ENCODE results near the gene TCAP. TPM values are rescaled to one million over a fixed set of nuclear protein-coding genes. Genes with fewer than 3 reads are reported as not detected.

The TCAP gene
- total and polyA plus RNA-seq, 2 donors (not counting 1 experiment from before 2014, with no cell fraction given) = 0.05 to 0.17 TPM

DNA sequence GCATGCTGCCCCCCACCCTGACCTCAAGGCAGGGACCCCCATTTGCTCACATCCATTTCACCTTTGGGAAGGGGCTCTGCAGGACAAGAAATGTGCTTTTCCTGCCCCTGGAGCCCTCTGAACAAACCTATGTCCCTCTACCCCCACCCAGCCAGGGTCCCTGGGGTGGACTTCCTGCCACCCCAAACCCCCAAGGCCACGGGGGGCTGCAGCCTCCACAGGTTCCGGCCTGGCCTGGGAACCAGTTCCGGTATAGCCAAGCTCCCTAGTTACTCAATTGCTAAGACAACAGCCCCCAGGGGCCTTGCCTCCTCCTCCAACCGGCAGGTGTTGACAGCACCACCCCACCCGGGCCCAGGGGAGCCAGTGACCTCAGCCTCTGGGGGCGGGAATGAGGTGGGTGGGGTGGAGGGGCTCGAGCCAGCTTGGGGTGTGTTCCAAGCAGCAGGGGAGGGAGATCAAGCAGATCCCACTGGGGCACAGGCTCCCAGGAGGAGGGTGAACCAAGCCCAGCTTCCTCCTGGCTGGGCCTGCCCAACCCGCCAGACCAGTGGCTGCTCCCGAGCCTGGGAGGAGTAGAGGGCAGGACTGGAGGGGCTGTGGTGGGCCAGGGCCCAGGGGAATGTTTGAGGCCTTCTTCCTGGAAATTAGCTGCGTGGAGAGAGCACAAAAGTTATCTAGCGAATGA, 9.7 kb downstream of the TCAP start:
- TF ChIP-seq, protein P1, sequence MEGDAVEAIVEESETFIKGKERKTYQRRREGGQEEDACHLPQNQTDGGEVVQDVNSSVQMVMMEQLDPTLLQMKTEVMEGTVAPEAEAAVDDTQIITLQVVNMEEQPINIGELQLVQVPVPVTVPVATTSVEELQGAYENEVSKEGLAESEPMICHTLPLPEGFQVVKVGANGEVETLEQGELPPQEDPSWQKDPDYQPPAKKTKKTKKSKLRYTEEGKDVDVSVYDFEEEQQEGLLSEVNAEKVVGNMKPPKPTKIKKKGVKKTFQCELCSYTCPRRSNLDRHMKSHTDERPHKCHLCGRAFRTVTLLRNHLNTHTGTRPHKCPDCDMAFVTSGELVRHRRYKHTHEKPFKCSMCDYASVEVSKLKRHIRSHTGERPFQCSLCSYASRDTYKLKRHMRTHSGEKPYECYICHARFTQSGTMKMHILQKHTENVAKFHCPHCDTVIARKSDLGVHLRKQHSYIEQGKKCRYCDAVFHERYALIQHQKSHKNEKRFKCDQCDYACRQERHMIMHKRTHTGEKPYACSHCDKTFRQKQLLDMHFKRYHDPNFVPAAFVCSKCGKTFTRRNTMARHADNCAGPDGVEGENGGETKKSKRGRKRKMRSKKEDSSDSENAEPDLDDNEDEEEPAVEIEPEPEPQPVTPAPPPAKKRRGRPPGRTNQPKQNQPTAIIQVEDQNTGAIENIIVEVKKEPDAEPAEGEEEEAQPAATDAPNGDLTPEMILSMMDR (conservative IDR thresholded peaks at IDR 0.05 in 1 of 2, IDR thresholded peaks at IDR 0.05 in 1 of 2; ENCODE audit: low read depth in 1 of 2, low read length in 2 of 2) = no peak
- no peak for TF ChIP-seq EZH2 (IDR thresholded peaks at IDR 0.05; ENCODE audit: low read length, missing control alignments)
- H4K20me1 ChIP-seq (ENCODE audit: control insufficient read depth, extremely low read depth, insufficient read depth, low read length) = no peaks in the 10 kb centered on the region
- H3K4me2 ChIP-seq (ENCODE audit: extremely low read depth, insufficient read depth, low read length) = no peak overlapping the region
- no peaks in the 10 kb centered on the region for H3K36me3 ChIP-seq (ENCODE audit: control insufficient read depth, insufficient read depth, low read length)
- H3K4me1 ChIP-seq (ENCODE audit: control insufficient read depth, extremely low read depth, insufficient read depth, low read length) = no peaks in the 10 kb centered on the region
- DNase-seq (ENCODE audit: low read depth in 2 of 2) = no peak
- no peaks in the 10 kb centered on the region for H3K9me3 ChIP-seq (ENCODE audit: control insufficient read depth, insufficient read depth, low read depth, low read length)
- no peaks in the 10 kb centered on the region for H3K79me2 ChIP-seq (ENCODE audit: control insufficient read depth, insufficient read depth, low read length)
- H3K27ac ChIP-seq (ENCODE audit: insufficient read depth, low read length) = no peak overlapping the region
- H3K27me3 ChIP-seq (ENCODE audit: control insufficient read depth, insufficient read depth, low read length) = peaks cover 15% of the 10 kb centered on the region
- no peak overlapping the region for H2AFZ ChIP-seq (ENCODE audit: low read length)
- no peak overlapping the region for H3K4me3 ChIP-seq (replicated peaks in 1 of 4; ENCODE audit: control extremely low read depth in 1 of 4, insufficient read depth in 1 of 4, low read depth in 3 of 4, low read length in 4 of 4)
- H3K9ac ChIP-seq (ENCODE audit: insufficient read depth, low read length) = no peak overlapping the region

DNA sequence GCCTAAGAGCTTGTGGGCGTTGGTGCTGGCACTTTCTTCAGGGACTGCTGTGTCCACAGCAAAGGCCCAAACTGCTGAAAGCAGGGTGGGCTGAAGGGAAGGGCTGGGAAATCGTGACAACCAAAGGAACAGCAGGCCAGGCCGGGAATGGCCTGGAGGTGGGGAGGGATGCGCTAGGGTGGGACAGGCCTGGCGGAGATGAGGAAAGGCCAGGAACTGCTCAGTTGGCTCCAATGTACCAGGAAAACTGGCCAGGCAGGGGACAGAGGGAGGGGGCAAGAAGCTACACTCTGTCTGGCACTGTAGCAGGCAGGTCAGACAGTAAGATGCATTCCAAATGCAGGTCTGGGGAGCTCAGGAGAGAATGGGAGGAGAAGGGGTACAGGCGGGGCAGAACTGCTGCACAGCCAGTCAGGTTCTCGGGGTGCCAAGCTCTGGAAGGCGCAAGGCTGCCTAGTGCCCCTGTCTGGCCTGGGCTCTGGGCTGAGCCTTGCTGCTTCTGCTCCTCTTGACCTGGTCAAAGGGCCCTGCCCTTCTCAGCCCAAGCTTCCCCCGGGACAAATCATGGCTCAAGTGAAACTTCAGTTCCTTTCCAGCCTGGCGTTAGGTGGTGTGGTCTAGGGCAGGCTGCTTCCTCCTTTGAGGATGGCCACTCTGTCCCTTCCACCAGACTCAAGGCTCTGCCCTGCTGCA, 10.4 kb downstream of the TCAP start:
- Histone ChIP-seq H3K79me2 (ENCODE audit: control insufficient read depth, insufficient read depth, low read length) (no peaks in the 10 kb centered on the region), H3K4me1 (ENCODE audit: control insufficient read depth, extremely low read depth, insufficient read depth, low read length) (no peaks in the 10 kb centered on the region), H2AFZ (ENCODE audit: low read length) (no peak overlapping the region), H3K27me3 (ENCODE audit: control insufficient read depth, insufficient read depth, low read length) (peaks cover 14% of the 10 kb centered on the region), H3K36me3 (ENCODE audit: control insufficient read depth, insufficient read depth, low read length) (no peaks in the 10 kb centered on the region), H3K27ac (ENCODE audit: insufficient read depth, low read length) (no peak overlapping the region), H3K4me2 (ENCODE audit: extremely low read depth, insufficient read depth, low read length) (no peak overlapping the region), H3K4me3 (replicated peaks in 1 of 4; ENCODE audit: control extremely low read depth in 1 of 4, insufficient read depth in 1 of 4, low read depth in 3 of 4, low read length in 4 of 4) (no peak overlapping the region), H3K9me3 (ENCODE audit: control insufficient read depth, insufficient read depth, low read depth, low read length) (no peaks in the 10 kb centered on the region), H4K20me1 (ENCODE audit: control insufficient read depth, extremely low read depth, insufficient read depth, low read length) (no peaks in the 10 kb centered on the region), H3K9ac (ENCODE audit: insufficient read depth, low read length) (no peak overlapping the region)
- DNase-seq (ENCODE audit: low read depth in 2 of 2) = no peak
- no peak for TF ChIP-seq EZH2 (IDR thresholded peaks at IDR 0.05; ENCODE audit: low read length, missing control alignments)
- TF ChIP-seq, protein P1 (conservative IDR thresholded peaks at IDR 0.05 in 1 of 2, IDR thresholded peaks at IDR 0.05 in 1 of 2; ENCODE audit: low read depth in 1 of 2, low read length in 2 of 2) = no peak

DNA sequence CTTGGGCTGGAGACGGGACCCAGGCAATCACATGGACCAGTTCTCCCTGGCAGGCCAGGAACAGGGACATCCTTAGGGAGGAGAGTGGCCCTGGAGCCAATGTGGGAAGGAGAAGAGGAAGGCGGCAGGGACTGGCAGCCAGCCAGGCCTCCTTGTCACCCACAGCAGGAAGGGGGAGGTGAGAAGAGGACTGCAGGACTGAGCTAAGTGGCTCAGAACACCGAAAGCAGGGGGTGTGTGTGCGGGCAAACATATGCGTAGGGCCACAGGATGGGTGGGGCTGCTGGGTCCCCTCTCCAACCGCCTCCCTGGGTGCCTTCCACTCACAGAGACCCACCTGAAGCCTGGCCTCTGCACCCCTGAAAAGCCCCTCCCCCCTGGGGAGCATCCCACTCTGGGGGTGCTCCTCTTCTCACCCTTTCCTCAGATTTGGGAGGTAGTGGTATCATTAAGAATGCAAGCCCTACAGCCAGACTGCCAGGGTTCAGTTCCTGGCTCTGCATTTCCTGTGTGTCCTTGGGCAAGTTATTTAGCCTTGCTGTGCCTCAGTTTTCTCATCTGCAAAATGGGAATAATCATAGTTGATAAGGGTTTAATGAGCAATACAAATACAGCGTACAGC, 11.2 kb downstream of the TCAP start:
- Histone ChIP-seq H4K20me1 (ENCODE audit: control insufficient read depth, extremely low read depth, insufficient read depth, low read length) (no peaks in the 10 kb centered on the region), H3K4me3 (replicated peaks in 1 of 4; ENCODE audit: control extremely low read depth in 1 of 4, insufficient read depth in 1 of 4, low read depth in 3 of 4, low read length in 4 of 4) (no peak overlapping the region), H3K36me3 (ENCODE audit: control insufficient read depth, insufficient read depth, low read length) (no peaks in the 10 kb centered on the region), H3K9me3 (ENCODE audit: control insufficient read depth, insufficient read depth, low read depth, low read length) (no peaks in the 10 kb centered on the region), H3K9ac (ENCODE audit: insufficient read depth, low read length) (no peak overlapping the region), H3K4me1 (ENCODE audit: control insufficient read depth, extremely low read depth, insufficient read depth, low read length) (no peaks in the 10 kb centered on the region), H3K27ac (ENCODE audit: insufficient read depth, low read length) (no peak overlapping the region), H2AFZ (ENCODE audit: low read length) (no peak overlapping the region), H3K79me2 (ENCODE audit: control insufficient read depth, insufficient read depth, low read length) (no peaks in the 10 kb centered on the region), H3K4me2 (ENCODE audit: extremely low read depth, insufficient read depth, low read length) (no peak overlapping the region), H3K27me3 (ENCODE audit: control insufficient read depth, insufficient read depth, low read length) (peaks cover 6% of the 10 kb centered on the region)
- DNase-seq (ENCODE audit: low read depth in 2 of 2) = no peak
- TF ChIP-seq EZH2 (IDR thresholded peaks at IDR 0.05; ENCODE audit: low read length, missing control alignments) = no peak
- TF ChIP-seq, protein P1 (conservative IDR thresholded peaks at IDR 0.05 in 1 of 2, IDR thresholded peaks at IDR 0.05 in 1 of 2; ENCODE audit: low read depth in 1 of 2, low read length in 2 of 2) = no peak

Measured in fibroblast of lung (primary cell).